ENCODE results near the gene GALNT10. TPM values are rescaled to one million over a fixed set of nuclear protein-coding genes. Genes with fewer than 3 reads are reported as not detected.

Gene GALNT10
- total and polyA plus RNA-seq, 9 of the 15 experiments (the other 6 are each of a cell fraction or from before 2014, with no cell fraction given), result 4.6 to 37.1 (median 13.3) TPM

DNA sequence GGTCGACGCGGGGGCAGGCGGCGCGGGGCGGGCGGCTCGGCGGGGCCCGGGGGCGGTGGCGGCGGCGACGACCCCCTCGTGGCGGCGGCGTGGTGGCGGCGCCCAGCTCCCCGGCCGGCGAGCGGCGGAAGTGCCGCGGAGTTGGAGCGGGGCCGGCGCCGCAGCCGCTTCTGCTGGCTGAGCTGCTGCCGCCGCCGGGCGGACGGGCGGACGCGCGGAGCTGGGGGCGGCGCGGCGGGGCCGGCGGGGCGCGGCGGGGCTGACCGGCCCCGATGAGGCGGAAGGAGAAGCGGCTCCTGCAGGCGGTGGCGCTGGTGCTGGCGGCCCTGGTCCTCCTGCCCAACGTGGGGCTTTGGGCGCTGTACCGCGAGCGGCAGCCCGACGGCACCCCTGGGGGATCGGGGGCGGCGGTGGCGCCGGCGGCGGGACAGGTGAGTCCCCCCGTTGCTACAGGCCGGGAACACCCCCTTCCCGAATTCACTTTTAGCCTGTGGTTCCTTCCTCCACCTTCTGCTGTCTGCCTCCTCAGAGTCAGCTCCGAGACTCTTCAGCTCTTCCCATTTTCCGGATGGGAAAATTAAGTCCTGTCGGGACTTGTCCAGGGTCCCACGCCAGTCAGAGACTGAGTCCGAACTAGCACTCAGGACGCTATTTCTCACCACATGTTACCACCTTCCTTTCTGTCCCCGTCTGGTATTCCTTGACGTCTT is at the start of gene GALNT10 (continued):
- TF ChIP-seq, protein P1, sequence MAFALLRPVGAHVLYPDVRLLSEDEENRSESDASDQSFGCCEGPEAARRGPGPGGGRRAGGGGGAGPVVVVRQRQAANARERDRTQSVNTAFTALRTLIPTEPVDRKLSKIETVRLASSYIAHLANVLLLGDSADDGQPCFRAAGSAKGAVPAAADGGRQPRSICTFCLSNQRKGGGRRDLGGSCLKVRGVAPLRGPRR (CRISPR knock-in tag; IDR thresholded peaks at IDR 0.05), result no peak
- TF ChIP-seq ZNF133 (CRISPR knock-in tag; IDR thresholded peaks at IDR 0.05), result no peak
- TF ChIP-seq ZFX (CRISPR knock-in tag; IDR thresholded peaks at IDR 0.05), result no peak
- TF ChIP-seq, protein P2, sequence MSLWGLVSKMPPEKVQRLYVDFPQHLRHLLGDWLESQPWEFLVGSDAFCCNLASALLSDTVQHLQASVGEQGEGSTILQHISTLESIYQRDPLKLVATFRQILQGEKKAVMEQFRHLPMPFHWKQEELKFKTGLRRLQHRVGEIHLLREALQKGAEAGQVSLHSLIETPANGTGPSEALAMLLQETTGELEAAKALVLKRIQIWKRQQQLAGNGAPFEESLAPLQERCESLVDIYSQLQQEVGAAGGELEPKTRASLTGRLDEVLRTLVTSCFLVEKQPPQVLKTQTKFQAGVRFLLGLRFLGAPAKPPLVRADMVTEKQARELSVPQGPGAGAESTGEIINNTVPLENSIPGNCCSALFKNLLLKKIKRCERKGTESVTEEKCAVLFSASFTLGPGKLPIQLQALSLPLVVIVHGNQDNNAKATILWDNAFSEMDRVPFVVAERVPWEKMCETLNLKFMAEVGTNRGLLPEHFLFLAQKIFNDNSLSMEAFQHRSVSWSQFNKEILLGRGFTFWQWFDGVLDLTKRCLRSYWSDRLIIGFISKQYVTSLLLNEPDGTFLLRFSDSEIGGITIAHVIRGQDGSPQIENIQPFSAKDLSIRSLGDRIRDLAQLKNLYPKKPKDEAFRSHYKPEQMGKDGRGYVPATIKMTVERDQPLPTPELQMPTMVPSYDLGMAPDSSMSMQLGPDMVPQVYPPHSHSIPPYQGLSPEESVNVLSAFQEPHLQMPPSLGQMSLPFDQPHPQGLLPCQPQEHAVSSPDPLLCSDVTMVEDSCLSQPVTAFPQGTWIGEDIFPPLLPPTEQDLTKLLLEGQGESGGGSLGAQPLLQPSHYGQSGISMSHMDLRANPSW (CRISPR knock-in tag; IDR thresholded peaks at IDR 0.05), result no peak
- no peak for TF ChIP-seq PHB2 (IDR thresholded peaks at IDR 0.05; ENCODE audit: low read depth)
- no peak for TF ChIP-seq SPI1 (IDR thresholded peaks at IDR 0.05; ENCODE audit: borderline replicate concordance, low read depth, low read length)
- no peak for TF ChIP-seq PPARD (CRISPR knock-in tag; IDR thresholded peaks at IDR 0.05)
- no peak for TF ChIP-seq TCF7 (IDR thresholded peaks at IDR 0.05; ENCODE audit: borderline replicate concordance)
- TF ChIP-seq RHOXF2B (CRISPR knock-in tag; conservative IDR thresholded peaks at IDR 0.05), result no peak
- TF ChIP-seq, protein P3, sequence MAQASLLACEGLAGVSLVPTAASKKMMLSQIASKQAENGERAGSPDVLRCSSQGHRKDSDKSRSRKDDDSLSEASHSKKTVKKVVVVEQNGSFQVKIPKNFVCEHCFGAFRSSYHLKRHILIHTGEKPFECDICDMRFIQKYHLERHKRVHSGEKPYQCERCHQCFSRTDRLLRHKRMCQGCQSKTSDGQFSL (CRISPR knock-in tag; IDR thresholded peaks at IDR 0.05), result no peak
- TF ChIP-seq, protein P3 (tag; IDR thresholded peaks at IDR 0.05), result no peak
- TF ChIP-seq, protein P4, sequence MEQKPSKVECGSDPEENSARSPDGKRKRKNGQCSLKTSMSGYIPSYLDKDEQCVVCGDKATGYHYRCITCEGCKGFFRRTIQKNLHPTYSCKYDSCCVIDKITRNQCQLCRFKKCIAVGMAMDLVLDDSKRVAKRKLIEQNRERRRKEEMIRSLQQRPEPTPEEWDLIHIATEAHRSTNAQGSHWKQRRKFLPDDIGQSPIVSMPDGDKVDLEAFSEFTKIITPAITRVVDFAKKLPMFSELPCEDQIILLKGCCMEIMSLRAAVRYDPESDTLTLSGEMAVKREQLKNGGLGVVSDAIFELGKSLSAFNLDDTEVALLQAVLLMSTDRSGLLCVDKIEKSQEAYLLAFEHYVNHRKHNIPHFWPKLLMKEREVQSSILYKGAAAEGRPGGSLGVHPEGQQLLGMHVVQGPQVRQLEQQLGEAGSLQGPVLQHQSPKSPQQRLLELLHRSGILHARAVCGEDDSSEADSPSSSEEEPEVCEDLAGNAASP (IDR thresholded peaks at IDR 0.05), result no peak
- no peak for TF ChIP-seq U2AF1 (optimal IDR thresholded peaks at IDR 0.05; ENCODE audit: low read depth, low read length)
- no peak for TF ChIP-seq ZNF174 (CRISPR knock-in tag; IDR thresholded peaks at IDR 0.05)
- no peak for TF ChIP-seq ZNF175 (CRISPR knock-in tag; IDR thresholded peaks at IDR 0.05; ENCODE audit: low read depth)
- no peak for TF ChIP-seq SUPT5H (IDR thresholded peaks at IDR 0.05)
- no peak for TF ChIP-seq BRD4 (IDR thresholded peaks at IDR 0.05)
- no peak for TF ChIP-seq ZNF121 (CRISPR knock-in tag; conservative IDR thresholded peaks at IDR 0.05)
- TF ChIP-seq ELK3 (CRISPR knock-in tag; IDR thresholded peaks at IDR 0.05), result no peak
- TF ChIP-seq ATF1 (CRISPR knock-in tag; IDR thresholded peaks at IDR 0.05), result no peak
- TF ChIP-seq ATF1 (tag; IDR thresholded peaks at IDR 0.05), result no peak
- TF ChIP-seq NCOA2 (IDR thresholded peaks at IDR 0.05; ENCODE audit: partially characterized antibody in 2 of 2), result no peak

All from K562 (cell line).